ENCODE data around the gene MYO16.

The MYO16 gene

DNA sequence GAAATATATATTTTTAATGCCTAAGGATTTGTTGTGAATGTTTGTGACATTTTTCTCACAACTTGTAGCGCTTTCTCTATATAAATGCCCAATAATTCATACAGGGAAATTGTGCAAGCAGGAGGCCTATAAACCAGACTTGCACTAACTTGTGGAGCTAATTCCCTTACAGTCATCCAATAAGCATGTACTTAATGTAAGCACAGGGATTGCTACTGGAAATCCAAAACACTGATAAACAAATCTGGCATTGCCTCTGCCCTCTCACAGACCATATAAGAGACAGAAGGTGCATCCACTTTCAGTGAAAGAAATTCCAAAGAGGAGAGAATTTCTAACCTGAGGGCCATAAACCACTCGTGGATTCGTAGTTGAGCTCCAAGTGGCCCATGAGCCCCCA lies 518.8 kb downstream of the MYO16 start:
- no peak for DNase-seq (ENCODE audit: low read depth in 2 of 2, low spot score in 1 of 2)

- no peak for DNase-seq (ENCODE audit: low read depth in 2 of 2, low spot score in 1 of 2)
Measured at GRCh38 chr13:109150696-109151095, 521.3 kb downstream of the MYO16 start.

- DNase-seq (ENCODE audit: low read depth in 2 of 2, low spot score in 1 of 2), result no peak
Measured at GRCh38 chr13:109151255-109151654, 521.8 kb downstream of the MYO16 start.

DNA sequence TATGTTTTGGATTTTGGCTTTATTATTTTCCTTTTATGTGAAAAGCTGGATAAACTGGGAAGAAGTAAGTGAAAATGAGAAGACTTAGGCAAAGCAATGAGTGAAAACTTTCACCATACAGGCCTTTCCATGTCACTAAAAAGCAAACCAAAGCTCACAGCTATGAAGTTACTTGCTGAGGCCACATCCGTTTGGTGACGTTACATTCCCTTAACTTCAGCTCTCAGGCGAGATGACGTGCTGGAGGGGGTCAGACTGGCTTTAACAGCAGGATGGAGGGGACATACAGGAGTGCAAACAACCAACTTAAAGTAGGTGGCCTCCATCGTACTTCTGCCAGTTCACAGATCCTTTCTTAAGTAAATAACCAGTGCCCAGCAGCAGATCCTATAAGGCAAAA lies 522.3 kb downstream of the MYO16 start:
- no peak for DNase-seq (ENCODE audit: low read depth in 2 of 2, low spot score in 1 of 2)

- DNase-seq (ENCODE audit: low read depth in 2 of 2, low spot score in 1 of 2), result no peak
Measured at GRCh38 chr13:109152311-109152820, 523.0 kb downstream of the MYO16 start.

DNA sequence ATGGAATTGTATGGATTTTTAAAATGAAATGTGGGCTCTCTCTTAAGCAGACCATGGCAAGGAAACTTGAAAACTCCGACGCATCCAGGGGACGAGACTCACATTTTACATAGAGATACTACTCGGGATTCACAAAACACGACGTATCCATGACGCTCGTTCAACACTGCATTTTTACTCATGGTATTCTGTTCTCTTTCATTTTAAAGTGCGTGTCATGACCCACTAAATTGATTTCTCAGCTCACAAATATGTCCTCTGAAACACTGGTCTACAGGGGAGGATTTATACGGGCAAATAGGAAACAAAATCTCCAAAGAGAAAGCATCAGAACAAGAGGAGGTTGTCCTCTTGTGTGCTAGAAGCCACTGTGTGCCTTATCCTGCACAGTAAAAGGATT lies 523.5 kb downstream of the MYO16 start:
- DNase-seq (ENCODE audit: low read depth in 2 of 2, low spot score in 1 of 2), result no peak

DNA sequence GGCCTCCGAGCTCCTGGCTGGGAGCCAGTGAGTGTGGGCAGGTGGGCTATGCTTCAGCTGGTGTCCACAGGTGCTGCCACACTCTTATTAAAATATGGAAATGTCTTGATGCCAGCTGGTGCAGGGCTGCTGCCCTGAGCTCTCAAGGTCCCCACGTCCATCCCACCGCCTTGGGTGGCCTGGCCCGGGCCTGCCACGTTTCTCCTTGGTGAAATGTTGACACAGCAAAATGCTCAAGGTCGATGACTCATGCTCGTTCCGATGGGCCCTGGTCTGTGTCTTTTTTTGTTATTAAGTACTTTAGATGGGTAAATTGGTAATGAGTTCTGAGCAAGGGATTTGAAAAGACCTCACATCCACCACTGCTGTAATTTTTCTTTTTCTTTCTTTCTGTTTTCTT lies 524.7 kb downstream of the MYO16 start:
- no peak for DNase-seq (ENCODE audit: low read depth in 2 of 2, low spot score in 1 of 2)

GRCh38 chr13:109154546-109154945 lies 525.1 kb downstream of the MYO16 start:
- DNase-seq (ENCODE audit: low read depth in 2 of 2, low spot score in 1 of 2), result no peak

DNA sequence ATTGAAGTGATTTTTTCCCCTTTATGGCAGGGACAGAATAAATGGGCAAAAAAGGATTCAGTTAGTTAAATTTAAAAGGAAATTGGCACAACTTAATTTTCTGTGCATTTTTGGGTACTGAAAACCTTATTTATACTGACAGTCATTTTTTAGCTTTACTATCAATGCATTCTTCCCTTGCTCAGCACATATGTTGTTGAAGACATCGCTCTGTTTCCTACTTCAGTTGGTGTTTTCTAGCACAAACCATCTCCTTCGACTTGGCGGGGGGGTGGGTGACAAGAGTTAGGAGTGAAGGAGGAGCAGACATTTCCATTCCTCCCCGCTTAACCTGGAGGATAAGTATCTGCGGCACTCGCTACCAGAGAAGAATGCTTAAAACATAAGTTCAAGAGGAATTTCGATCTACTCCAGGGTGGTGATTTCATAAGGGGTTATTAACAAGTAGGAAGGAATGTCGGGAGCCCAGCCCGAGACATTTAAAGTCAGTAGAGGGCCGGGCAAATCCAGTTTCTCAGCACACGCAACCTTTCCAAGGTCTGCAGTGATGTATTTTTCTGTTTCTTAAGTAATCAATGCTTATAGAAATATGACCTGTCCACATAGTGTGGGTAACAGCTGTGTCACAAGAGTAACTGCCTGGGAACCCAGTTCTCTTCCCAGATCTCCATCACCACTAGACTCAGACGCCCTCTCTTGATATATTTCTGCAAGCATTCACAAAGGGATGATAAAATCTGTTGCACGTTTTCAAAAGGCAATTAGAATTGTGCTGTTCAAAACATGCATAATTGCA lies 525.8 kb downstream of the MYO16 start:
- no peak for DNase-seq (ENCODE audit: low read depth in 2 of 2, low spot score in 1 of 2)

DNA sequence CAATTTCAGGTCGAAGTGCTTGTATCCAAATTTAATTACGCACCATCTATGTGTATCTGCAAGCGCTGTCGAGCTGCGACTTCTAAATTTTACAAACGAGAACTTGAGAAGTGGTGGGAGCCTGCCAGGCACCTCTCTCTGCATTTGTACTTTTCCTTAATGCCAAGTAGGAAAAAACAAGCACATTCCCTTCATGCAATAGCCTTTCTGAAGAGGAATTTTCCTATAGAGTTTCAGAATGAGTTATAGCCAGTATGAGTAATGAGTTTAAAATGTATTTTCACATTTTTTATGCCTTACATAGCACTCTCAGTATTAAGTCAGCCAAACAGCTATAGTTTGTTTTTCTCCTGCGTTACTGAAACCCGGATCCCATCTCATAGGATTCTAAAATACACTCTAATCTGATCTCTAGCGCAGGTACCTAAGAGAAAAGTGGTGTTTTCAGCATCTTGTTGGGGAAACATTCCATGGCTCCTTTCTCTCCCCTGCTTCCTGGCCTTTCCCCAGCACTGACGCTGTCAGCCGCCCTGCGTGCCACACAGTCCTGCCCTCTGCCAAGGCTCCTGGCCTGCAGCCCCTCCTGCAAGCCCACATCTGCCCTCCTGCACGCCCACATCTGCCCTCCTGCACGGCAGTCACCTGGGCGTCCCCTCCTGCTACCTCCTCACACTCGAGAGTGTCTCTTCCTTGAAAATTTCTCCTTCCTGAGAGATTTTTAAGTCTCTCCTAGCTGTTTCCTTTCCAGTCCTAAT lies 526.9 kb downstream of the MYO16 start:
- no peak for DNase-seq (ENCODE audit: low read depth in 2 of 2, low spot score in 1 of 2)

DNA sequence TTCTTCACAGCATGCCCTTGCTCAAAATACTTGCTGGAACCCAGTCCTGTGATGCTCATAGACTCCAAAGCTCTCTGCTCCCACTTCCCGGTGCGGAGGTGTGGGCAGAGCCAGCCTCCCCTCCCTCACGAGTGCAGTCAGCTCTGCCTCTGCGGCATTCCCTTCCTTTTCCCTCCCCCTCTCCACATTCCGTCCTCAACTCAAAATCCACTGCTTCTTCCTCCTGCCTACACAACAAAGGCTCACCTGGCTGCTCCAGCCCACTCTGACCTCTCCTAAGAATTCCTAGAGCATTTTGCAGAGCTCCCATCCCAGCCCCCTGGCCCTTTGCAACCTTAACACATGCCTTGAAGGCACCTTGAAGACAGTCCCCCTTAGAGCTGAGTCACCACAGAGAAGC lies 527.9 kb downstream of the MYO16 start:
- DNase-seq (ENCODE audit: low read depth in 2 of 2, low spot score in 1 of 2), result no peak

GRCh38 chr13:109158383-109158782 lies 529.0 kb downstream of the MYO16 start:
- DNase-seq (ENCODE audit: low read depth in 2 of 2, low spot score in 1 of 2), result no peak

- DNase-seq (ENCODE audit: low read depth in 2 of 2, low spot score in 1 of 2), result no peak
Measured at GRCh38 chr13:109159650-109160309, 530.4 kb downstream of the MYO16 start.

- no peak for DNase-seq (ENCODE audit: low read depth in 2 of 2, low spot score in 1 of 2)
Measured at GRCh38 chr13:109160357-109160756, 530.9 kb downstream of the MYO16 start.

DNA sequence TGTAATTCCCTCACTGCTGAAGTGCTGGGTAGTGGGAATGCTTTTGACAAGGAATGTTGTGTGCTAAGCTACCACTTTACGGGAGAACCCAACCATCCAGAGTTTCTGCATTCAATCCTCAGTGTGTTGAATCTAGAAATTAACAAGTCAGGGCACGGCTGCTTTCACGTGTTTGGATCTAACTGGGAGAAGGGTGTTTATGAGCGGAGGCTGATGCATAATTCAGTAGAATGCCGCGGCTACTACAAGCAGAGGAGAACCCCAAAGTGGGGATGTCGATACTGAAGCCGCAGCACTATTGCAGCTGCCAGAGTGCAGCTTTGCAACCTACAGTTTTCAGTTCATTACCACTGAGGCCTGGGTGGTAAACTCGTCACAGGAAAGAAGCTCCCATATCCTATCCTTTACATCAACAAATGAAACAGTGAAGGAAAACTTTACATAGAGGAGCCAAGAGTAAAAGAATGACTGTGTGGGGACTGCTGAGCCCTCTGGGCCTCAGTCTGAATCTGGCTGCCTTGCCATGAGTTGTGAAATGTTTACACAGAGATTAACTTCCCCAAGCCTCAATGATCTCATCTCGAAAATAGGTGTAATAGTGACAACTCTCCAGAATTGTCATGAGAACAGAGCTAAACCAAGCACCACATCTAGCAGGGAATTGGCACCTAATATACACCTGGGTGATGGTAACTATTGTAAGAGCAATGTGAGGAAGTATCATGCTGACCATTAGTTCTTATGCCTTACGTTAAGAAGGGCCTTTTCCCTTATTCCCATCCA lies 531.7 kb downstream of the MYO16 start:
- no peak for DNase-seq (ENCODE audit: low read depth in 2 of 2, low spot score in 1 of 2)

GRCh38 chr13:109162248-109163036 lies 533.0 kb downstream of the MYO16 start:
- no peak for DNase-seq (ENCODE audit: low read depth in 2 of 2, low spot score in 1 of 2)

DNA sequence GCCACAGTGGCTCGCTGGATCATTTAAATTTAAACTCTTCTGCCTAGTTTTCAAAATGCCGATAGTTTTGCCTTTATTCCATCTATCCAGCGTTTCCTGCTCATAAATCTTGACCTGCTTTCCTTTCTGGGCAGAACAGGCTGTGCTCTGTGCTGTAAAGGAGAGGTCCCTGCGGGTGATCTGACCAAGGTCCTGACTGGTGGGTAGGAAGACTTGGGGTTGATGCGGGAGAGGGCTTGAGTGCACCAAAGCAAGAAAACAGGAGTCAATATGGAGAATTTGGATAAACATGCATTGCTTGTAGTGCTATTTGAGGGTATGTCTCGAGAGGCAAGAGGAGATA lies 533.6 kb downstream of the MYO16 start:
- no peak for DNase-seq (ENCODE audit: low read depth in 2 of 2, low spot score in 1 of 2)

GRCh38 chr13:109165417-109165904 lies 536.0 kb downstream of the MYO16 start:
- no peak for DNase-seq (ENCODE audit: low read depth in 2 of 2, low spot score in 1 of 2)

- DNase-seq (ENCODE audit: low read depth in 2 of 2, low spot score in 1 of 2), result no peak
Measured at GRCh38 chr13:109166804-109167203, 537.4 kb downstream of the MYO16 start.

DNA sequence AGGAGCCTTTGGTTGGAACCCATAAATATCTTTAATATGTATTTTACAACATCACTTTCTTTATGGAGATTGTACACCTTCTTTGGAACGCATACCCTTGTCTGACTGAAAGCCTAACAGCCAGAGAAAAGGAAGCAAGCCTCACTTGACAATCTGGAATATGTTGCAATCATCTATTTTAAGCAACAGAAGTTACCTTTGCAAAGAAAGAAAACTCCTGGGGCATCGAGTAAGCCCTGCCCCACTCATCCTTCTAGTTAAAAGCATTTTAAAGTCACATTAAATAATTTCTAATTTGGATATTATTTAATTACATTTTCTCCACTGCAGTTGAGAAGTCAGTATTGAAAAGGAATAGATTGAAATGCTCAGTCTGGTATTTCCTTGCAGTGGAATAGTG lies 542.7 kb downstream of the MYO16 start:
- DNase-seq (ENCODE audit: low read depth in 2 of 2, low spot score in 1 of 2), result no peak
